T-helper 22 cell (primary cell): ENCODE results near the gene WNK3.

Source experiments
- DNase-seq: peaks from one replicate; pipeline ENCODE4 v3.0.0-alpha.2; 2020; ENCODE audit warnings: low read depth

The WNK3 gene

GRCh38 chrX:54171091-54171490 lies 186.8 kb downstream of the WNK3 start:
- no peak for DNase-seq

- DNase-seq = no peak
Measured at GRCh38 chrX:54166915-54167314, 190.9 kb downstream of the WNK3 start.

- DNase-seq = no peak
Measured at GRCh38 chrX:54157561-54157960, 200.3 kb downstream of the WNK3 start.
